Measurements from ENCODE around the gene ACOXL. TPM values are rescaled to one million over a fixed set of nuclear protein-coding genes. Genes with fewer than 3 reads are reported as not detected.

Gene ACOXL
- total and polyA plus RNA-seq, 10 of the 15 experiments (the other 5 are each of a cell fraction or from before 2014, with no cell fraction given) = 0.05 to 1.3 (median 0.71) TPM

DNA sequence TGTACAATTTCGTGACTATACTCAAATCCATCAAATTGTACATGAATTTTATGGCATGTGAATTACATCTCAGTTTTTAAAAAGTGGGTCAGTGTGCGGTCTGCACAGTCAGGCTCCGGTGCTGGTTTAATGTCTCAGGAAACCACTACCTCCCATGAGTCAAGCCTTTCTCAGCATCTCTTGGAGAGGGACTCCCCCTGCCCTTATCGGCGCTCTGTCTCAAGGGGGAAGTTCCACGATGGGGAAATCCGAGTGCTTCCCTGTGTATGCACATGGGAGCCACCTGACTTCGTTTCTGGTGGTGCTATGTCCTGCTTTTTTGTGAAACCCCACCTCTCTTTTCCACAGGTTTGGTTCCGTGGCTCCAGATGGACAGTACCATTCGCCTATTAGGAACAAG lies 72.5 kb downstream of the ACOXL start:
- no peaks in the 10 kb centered on the region for H3K79me2 ChIP-seq (ENCODE audit: control insufficient read depth, insufficient read depth, low read length)
- H4K20me1 ChIP-seq (ENCODE audit: control insufficient read depth, insufficient read depth) = no peaks in the 10 kb centered on the region
- WGBS (ENCODE audit: insufficient coverage, insufficient replicate concordance, low lambda C conversion rate, missing lambda C conversion rate) = under 1% methylated on average over 10 of the region's 10 CpGs
- POLR2A ChIA-PET = no interaction called here
- DNase-seq (ENCODE audit: low read depth, low spot score) (peak; percentile 66), ATAC-seq (peak; percentile 89), FAIRE-seq (peak; percentile 7)
- peak overlapping the region; percentile 34; the same call in 1 of the 2 replicates for H3K4me2 ChIP-seq (ENCODE audit: control insufficient read depth, insufficient read depth)
- in situ Hi-C loops (cut with MboI) (loop anchor here (25.0 kb wide), 1 partner anchor 907 kb away; no protein-coding TSS in a partner anchor), intact Hi-C loops (cut with micrococcal nuclease; ENCODE audit: unreplicated experiment) (no loop called here)
- no peaks in the 10 kb centered on the region for H3K36me3 ChIP-seq (ENCODE audit: control insufficient read depth in 2 of 2, insufficient read depth in 2 of 2, low read length in 1 of 2)
- no TSS peak for BruUV-seq (replicated peaks)
- no peak overlapping the region for H3K9ac ChIP-seq (ENCODE audit: control insufficient read depth, insufficient read depth, low read length)
- H3K4me3 ChIP-seq = no peak overlapping the region
- no peaks in the 10 kb centered on the region; a peak in 1 of 4 replicates for H3K27me3 ChIP-seq (replicated peaks in 1 of 2; ENCODE audit: control insufficient read depth in 2 of 2, insufficient read depth in 2 of 2, low read length in 1 of 2)
- H3K9me3 ChIP-seq (replicated peaks; ENCODE audit: control insufficient read depth, insufficient read depth, low read length) = no peaks in the 10 kb centered on the region; the same call in 2 of the 3 replicates
- CTCF ChIA-PET = no interaction called here
- H3K4me1 ChIP-seq (ENCODE audit: control insufficient read depth, insufficient read depth, low read length) = peaks cover 15% of the 10 kb centered on the region
- no peak overlapping the region for H2AFZ ChIP-seq (ENCODE audit: control insufficient read depth, low read depth, low read length)
- SMC1A ChIA-PET (ENCODE audit: uncharacterized antibody, unreplicated experiment) = no interaction called here
- RAD21 ChIA-PET (ENCODE audit: unreplicated experiment) = interaction anchor here (1.4 kb wide), 1 partner anchor 129 kb away, joined by 5 read pairs; no protein-coding TSS in a partner anchor
- no peak overlapping the region for H3K27ac ChIP-seq (ENCODE audit: control insufficient read depth, insufficient read depth)
- TF ChIP-seq RAD51 (IDR thresholded peaks at IDR 0.05) (peak; percentile 37; the same call in 1 of the 2 replicates), ZNF384 (IDR thresholded peaks at IDR 0.05; ENCODE audit: borderline replicate concordance, low read depth, low read length) (no peak), CREB1 (IDR thresholded peaks at IDR 0.05; ENCODE audit: low read depth) (no peak), RUNX3 (IDR thresholded peaks at IDR 0.05; ENCODE audit: low read length) (peak; percentile 92), SRF (IDR thresholded peaks at IDR 0.05; ENCODE audit: low read depth in 2 of 2, low read length in 2 of 2) (no peak), BACH1 (IDR thresholded peaks at IDR 0.05; ENCODE audit: borderline replicate concordance) (peak; percentile 42; the same call in 1 of the 2 replicates), IKZF1 (conservative IDR thresholded peaks at IDR 0.05) (peak; percentile 70), EP300 (IDR thresholded peaks at IDR 0.05; ENCODE audit: borderline replicate concordance in 1 of 2, control insufficient read depth in 1 of 2, low read depth in 2 of 2, low read length in 2 of 2) (peak; percentile 29 to 41; a peak in 2 of 4 replicates), TCF12 (IDR thresholded peaks at IDR 0.05; ENCODE audit: low read depth, low read length) (peak; percentile 72; the same call in 1 of the 2 replicates), SMARCA5 (IDR thresholded peaks at IDR 0.05) (no peak), FOXM1 (IDR thresholded peaks at IDR 0.05; ENCODE audit: low read depth, low read length) (peak; percentile 78; the same call in 1 of the 2 replicates), LARP7 (IDR thresholded peaks at IDR 0.05) (no peak), ZBED1 (IDR thresholded peaks at IDR 0.05; ENCODE audit: borderline replicate concordance) (peak; percentile 60; the same call in 1 of the 2 replicates), MTA2 (IDR thresholded peaks at IDR 0.05; ENCODE audit: low read depth) (peak; percentile 68; the same call in 1 of the 2 replicates), EED (IDR thresholded peaks at IDR 0.05; ENCODE audit: low read depth) (peak; percentile 75), IKZF2 (IDR thresholded peaks at IDR 0.05) (peak; percentile 65 to 66), ETV6 (conservative IDR thresholded peaks at IDR 0.05 in 1 of 2, IDR thresholded peaks at IDR 0.05 in 1 of 2; ENCODE audit: borderline replicate concordance in 1 of 2, low read depth in 1 of 2) (0 out of 4 replicates have a peak, but pooled peaks of 1 of the 2 experiments have one; percentile 26), SMC3 (IDR thresholded peaks at IDR 0.05; ENCODE audit: borderline replicate concordance, low read length) (no peak), MEF2B (IDR thresholded peaks at IDR 0.05; ENCODE audit: partially characterized antibody, poor library complexity, severe bottlenecking) (peak; percentile 91), SP1 (IDR thresholded peaks at IDR 0.05; ENCODE audit: low read depth, low read length) (no peak), GATAD2B (conservative IDR thresholded peaks at IDR 0.05; ENCODE audit: low read depth) (peak; percentile 71), BHLHE40 (IDR thresholded peaks at IDR 0.05; ENCODE audit: borderline replicate concordance in 1 of 2, low read depth in 2 of 2, low read length in 1 of 2) (peak; percentile 38 to 51; a peak in 3 of 4 replicates)
- TF ChIP-seq, protein P1, sequence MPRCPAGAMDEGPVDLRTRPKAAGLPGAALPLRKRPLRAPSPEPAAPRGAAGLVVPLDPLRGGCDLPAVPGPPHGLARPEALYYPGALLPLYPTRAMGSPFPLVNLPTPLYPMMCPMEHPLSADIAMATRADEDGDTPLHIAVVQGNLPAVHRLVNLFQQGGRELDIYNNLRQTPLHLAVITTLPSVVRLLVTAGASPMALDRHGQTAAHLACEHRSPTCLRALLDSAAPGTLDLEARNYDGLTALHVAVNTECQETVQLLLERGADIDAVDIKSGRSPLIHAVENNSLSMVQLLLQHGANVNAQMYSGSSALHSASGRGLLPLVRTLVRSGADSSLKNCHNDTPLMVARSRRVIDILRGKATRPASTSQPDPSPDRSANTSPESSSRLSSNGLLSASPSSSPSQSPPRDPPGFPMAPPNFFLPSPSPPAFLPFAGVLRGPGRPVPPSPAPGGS (IDR thresholded peaks at IDR 0.05; ENCODE audit: borderline replicate concordance, insufficient read depth, low read depth, low read length, poor library complexity, severe bottlenecking) = peak; percentile 90
- TF ChIP-seq, protein P2, sequence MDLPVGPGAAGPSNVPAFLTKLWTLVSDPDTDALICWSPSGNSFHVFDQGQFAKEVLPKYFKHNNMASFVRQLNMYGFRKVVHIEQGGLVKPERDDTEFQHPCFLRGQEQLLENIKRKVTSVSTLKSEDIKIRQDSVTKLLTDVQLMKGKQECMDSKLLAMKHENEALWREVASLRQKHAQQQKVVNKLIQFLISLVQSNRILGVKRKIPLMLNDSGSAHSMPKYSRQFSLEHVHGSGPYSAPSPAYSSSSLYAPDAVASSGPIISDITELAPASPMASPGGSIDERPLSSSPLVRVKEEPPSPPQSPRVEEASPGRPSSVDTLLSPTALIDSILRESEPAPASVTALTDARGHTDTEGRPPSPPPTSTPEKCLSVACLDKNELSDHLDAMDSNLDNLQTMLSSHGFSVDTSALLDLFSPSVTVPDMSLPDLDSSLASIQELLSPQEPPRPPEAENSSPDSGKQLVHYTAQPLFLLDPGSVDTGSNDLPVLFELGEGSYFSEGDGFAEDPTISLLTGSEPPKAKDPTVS (IDR thresholded peaks at IDR 0.05; ENCODE audit: low read depth, low read length) = no peak

Measured in GM12878 (cell line).